ENCODE results near the gene CLOCK. TPM values are rescaled to one million over a fixed set of nuclear protein-coding genes. Genes with fewer than 3 reads are reported as not detected.

The CLOCK gene
- total and polyA plus RNA-seq, 9 of the 15 experiments (the other 6 are each of a cell fraction or from before 2014, with no cell fraction given) = 3.7 to 14.4 (median 9.4) TPM

DNA sequence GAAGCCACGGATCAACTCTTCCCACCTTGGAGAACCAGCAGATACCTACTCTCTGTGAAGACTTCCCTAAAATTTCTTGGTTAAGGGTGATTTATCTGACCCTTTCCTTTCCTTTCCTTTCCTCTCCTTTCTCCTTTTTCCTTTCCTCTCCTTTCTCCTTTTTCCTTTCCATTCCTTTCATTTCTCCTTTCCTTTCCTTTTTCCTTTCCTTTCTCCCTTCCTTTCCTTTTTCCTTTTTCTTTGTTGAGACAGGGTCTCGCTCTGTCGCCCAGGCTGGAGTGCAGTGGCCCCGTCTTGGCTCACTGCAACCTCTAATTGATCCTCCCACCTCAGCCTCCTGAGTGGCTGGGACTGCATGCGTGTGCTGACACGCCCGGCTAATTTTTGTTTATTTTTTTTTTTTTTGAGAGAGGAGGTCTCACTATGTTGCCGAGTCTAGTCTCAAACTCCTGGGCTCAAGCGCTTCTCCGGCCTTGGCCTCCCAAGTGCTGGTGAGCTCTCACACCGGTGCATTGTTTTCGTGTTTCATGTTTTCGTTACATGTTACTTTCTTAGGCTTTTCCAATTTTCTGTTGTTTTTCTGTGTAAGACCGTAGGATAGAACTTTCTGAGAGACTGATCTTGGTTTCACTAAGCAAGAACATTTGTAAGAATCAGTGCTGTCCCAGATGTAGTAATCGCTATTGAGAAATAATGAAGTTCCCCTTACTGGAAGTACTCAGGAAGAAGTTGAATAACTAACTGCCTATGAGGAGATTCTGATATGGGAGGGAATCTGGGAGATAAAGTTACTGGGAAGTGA is 149.0 kb downstream of the CLOCK start (continued):
- TF ChIP-seq POLR2H (tag; IDR thresholded peaks at IDR 0.05; ENCODE audit: low read depth) (no peak), MEF2A (IDR thresholded peaks at IDR 0.05; ENCODE audit: control insufficient read depth, low read depth, low read length) (no peak), ZNF445 (CRISPR knock-in tag; IDR thresholded peaks at IDR 0.05; ENCODE audit: low read depth) (no peak), KDM1A (IDR thresholded peaks at IDR 0.05) (0 out of 4 replicates have a peak, but pooled peaks of 1 of the 2 experiments have one; percentile 7), PKNOX1 (IDR thresholded peaks at IDR 0.05) (0 out of 2 replicates have a peak, but pooled peaks have one; percentile 23), ZNF583 (CRISPR knock-in tag; IDR thresholded peaks at IDR 0.05) (no peak), POLR2B (IDR thresholded peaks at IDR 0.05; ENCODE audit: low read depth, partially characterized antibody) (peak; percentile 24), NR2F6 (CRISPR knock-in tag; IDR thresholded peaks at IDR 0.05) (no peak), CXXC5 (CRISPR knock-in tag; IDR thresholded peaks at IDR 0.05) (0 out of 2 replicates have a peak, but pooled peaks have one; percentile 25), TRIM28 (IDR thresholded peaks at IDR 0.05) (no peak), MTA1 (IDR thresholded peaks at IDR 0.05; ENCODE audit: borderline replicate concordance) (peak; percentile 72; the same call in 1 of the 2 replicates), XRCC5 (IDR thresholded peaks at IDR 0.05; ENCODE audit: low read depth, low read length) (no peak), NONO (IDR thresholded peaks at IDR 0.05; ENCODE audit: low read depth in 2 of 2, low read length in 1 of 2) (no peak), CC2D1A (IDR thresholded peaks at IDR 0.05) (0 out of 2 replicates have a peak, but pooled peaks have one; percentile 49), FUS (optimal IDR thresholded peaks at IDR 0.05; ENCODE audit: low read depth, low read length) (no peak), SMARCE1 (IDR thresholded peaks at IDR 0.05) (peak; percentile 68), FOXA1 (IDR thresholded peaks at IDR 0.05; ENCODE audit: borderline replicate concordance) (no peak), HINFP (tag; conservative IDR thresholded peaks at IDR 0.05; ENCODE audit: low read depth) (0 out of 2 replicates have a peak, but pooled peaks have one; percentile 35), POLR2AphosphoS5 (IDR thresholded peaks at IDR 0.05; ENCODE audit: control insufficient read depth, insufficient read depth, low read depth, low read length) (no peak), ZNF133 (CRISPR knock-in tag; IDR thresholded peaks at IDR 0.05) (no peak), HIVEP1 (CRISPR knock-in tag; IDR thresholded peaks at IDR 0.05) (no peak), BRCA1 (IDR thresholded peaks at IDR 0.05) (no peak), BRCA1 (CRISPR knock-in tag; IDR thresholded peaks at IDR 0.05) (no peak), FOSL1 (tag; conservative IDR thresholded peaks at IDR 0.05) (no peak), ZNF253 (CRISPR knock-in tag; conservative IDR thresholded peaks at IDR 0.05) (no peak), TAF7 (tag; IDR thresholded peaks at IDR 0.05) (no peak)
- TF ChIP-seq, protein P1, sequence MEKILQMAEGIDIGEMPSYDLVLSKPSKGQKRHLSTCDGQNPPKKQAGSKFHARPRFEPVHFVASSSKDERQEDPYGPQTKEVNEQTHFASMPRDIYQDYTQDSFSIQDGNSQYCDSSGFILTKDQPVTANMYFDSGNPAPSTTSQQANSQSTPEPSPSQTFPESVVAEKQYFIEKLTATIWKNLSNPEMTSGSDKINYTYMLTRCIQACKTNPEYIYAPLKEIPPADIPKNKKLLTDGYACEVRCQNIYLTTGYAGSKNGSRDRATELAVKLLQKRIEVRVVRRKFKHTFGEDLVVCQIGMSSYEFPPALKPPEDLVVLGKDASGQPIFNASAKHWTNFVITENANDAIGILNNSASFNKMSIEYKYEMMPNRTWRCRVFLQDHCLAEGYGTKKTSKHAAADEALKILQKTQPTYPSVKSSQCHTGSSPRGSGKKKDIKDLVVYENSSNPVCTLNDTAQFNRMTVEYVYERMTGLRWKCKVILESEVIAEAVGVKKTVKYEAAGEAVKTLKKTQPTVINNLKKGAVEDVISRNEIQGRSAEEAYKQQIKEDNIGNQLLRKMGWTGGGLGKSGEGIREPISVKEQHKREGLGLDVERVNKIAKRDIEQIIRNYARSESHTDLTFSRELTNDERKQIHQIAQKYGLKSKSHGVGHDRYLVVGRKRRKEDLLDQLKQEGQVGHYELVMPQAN (IDR thresholded peaks at IDR 0.05; ENCODE audit: borderline replicate concordance) = peak; percentile 82

Measured in K562 (cell line).